ENCODE measurements around the gene ALG1L2.
"Not testable (repeated sequence)": the region's sequence is repeated elsewhere in the genome, so short reads cannot be mapped to it uniquely, and the experiment has no call there.

DNA sequence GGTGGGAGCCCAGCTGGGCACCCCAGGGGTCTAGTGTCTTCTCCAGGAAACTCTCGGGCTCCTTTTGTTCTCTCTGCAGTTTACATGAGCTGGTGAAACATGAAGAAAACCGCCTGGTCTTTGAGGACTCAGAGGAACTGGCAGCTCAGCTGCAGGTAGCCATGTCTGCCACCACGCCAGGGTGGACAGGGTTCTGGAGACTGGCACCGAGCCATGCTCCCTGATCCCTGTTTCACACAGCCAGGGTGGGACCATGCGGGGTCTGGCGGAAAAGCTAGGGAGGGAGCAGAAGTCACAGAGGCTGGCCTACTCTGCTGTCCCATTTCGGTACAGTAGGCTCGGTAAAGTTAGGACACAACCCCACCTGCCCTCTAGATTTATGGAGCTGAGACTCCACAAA, 15.5 kb downstream of the ALG1L2 start:
- not testable (repeated sequence) for TF ChIP-seq POLR2AphosphoS5, POLR2A, CTCF, EP300 (IDR thresholded peaks at IDR 0.05)

All from sigmoid colon (tissue), 4 donors.